ENCODE results near the gene SLC1A3.

DNA sequence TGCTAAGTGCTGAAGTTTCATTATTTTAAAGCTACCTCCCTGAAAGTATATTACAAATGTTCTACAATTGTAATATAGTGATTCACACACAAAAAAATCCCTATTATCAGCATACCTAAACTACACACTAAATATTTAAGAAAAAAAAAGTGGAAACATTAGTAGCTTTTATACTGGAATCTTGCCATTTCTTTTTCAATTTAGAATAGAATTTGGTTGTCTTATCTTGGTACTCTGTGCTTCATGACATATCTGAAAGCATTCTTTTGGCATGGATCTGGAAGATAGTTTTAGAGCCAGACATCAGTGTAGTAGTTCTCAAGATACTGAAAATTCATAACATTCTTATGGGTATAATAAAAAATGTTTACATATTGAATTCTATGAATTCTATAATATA is 35.0 kb downstream of the SLC1A3 start:
- TF ChIP-seq, protein P1, sequence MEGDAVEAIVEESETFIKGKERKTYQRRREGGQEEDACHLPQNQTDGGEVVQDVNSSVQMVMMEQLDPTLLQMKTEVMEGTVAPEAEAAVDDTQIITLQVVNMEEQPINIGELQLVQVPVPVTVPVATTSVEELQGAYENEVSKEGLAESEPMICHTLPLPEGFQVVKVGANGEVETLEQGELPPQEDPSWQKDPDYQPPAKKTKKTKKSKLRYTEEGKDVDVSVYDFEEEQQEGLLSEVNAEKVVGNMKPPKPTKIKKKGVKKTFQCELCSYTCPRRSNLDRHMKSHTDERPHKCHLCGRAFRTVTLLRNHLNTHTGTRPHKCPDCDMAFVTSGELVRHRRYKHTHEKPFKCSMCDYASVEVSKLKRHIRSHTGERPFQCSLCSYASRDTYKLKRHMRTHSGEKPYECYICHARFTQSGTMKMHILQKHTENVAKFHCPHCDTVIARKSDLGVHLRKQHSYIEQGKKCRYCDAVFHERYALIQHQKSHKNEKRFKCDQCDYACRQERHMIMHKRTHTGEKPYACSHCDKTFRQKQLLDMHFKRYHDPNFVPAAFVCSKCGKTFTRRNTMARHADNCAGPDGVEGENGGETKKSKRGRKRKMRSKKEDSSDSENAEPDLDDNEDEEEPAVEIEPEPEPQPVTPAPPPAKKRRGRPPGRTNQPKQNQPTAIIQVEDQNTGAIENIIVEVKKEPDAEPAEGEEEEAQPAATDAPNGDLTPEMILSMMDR (IDR thresholded peaks at IDR 0.05; ENCODE audit: low read depth, low read length): no peak
- no peak for TF ChIP-seq EZH2phosphoT487 (IDR thresholded peaks at IDR 0.05; ENCODE audit: low read depth)

Data from OCI-LY3 (cell line).